HG03571 (cell line): ENCODE measurements around the gene SEMA7A.
A peak's percentile ranks its signal among the peaks of the same experiment; 100 is the strongest.
"Not testable (repeated sequence)": the region's sequence is repeated elsewhere in the genome, so short reads cannot be mapped to it uniquely, and the experiment has no call there.

Experiments used
- ATAC-seq: cut with Tn5 transposase; IDR thresholded peaks from one replicate; pipeline ENCODE4 v1.9.1; 2021; ENCODE audit not compliant: unreplicated experiment

Gene SEMA7A, protein sequence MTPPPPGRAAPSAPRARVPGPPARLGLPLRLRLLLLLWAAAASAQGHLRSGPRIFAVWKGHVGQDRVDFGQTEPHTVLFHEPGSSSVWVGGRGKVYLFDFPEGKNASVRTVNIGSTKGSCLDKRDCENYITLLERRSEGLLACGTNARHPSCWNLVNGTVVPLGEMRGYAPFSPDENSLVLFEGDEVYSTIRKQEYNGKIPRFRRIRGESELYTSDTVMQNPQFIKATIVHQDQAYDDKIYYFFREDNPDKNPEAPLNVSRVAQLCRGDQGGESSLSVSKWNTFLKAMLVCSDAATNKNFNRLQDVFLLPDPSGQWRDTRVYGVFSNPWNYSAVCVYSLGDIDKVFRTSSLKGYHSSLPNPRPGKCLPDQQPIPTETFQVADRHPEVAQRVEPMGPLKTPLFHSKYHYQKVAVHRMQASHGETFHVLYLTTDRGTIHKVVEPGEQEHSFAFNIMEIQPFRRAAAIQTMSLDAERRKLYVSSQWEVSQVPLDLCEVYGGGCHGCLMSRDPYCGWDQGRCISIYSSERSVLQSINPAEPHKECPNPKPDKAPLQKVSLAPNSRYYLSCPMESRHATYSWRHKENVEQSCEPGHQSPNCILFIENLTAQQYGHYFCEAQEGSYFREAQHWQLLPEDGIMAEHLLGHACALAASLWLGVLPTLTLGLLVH

DNA sequence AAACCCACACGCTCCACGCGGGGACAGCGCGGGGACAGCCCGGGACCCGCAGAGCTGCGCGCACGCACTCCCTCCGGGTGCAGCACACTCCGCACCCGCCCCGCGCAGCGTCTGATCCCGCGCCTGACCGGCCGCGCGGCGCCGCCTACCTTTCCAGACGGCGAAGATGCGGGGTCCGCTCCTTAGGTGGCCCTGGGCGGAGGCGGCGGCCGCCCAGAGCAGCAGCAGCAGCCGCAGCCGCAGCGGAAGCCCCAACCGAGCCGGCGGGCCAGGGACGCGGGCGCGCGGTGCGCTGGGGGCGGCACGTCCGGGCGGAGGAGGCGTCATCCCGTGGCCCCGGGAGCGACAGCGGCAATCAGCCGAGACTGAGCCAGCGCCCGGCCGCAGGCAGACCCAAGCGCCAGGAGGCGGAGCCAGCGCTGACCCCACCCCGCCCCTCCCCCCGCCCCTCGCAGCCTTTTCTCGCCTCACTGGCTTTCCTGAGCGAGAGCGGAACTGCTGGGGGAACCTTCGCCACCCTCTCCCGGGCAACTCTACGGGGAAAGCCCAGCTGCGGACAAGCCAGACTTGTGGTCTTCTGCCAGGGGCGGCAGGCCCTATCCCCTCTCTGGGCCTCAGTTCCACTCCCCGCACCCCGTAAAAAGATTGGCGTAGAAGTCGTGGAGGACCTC is at the start of gene SEMA7A:
Gene SEMA7A (minus strand): TSS at position 367 of the 671 bp plus-strand sequence. CDS start 40 bp downstream, at position 327.
- peak; percentile 50 for ATAC-seq

DNA sequence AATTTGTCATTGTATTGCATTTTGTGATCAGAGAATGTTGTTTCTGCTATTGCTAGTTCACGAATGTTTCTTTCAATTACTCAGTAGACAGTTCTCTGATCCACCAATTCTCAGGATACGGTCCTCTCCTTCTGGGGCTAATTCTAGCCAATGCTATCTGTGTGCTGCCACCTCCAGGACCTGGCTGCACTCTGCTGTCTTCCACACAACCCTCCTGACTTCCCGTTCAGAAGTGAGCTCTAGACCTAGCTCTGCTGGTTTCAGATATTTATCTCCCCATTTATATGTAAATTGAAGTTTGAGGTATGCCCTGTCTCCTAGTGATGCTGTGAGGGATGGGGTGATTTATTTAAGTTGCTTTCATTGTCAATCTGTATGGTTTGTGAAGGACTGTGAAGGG is 48.9 kb upstream of the SEMA7A start:
- no peak for ATAC-seq

DNA sequence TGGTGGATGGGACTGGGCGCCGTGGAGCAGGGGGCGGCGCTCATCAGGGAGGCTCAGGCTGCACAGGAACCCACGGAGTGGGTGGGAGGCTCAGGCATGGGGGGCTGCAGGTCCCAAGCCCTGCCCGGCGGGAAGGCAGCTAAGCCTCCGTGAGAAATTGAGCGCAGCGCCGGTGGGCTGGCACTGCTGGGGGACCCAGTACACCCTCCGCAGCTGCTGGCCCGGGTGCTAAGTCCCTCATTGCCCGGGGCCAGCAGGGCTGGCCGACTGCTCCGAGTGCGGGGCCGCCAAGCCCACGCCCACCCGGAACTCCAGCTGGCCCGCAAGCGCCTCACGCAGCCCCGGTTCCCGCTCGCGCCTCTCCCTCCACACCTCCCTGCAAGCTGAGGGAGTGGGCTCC is 46.6 kb upstream of the SEMA7A start:
- not testable (repeated sequence) for ATAC-seq

DNA sequence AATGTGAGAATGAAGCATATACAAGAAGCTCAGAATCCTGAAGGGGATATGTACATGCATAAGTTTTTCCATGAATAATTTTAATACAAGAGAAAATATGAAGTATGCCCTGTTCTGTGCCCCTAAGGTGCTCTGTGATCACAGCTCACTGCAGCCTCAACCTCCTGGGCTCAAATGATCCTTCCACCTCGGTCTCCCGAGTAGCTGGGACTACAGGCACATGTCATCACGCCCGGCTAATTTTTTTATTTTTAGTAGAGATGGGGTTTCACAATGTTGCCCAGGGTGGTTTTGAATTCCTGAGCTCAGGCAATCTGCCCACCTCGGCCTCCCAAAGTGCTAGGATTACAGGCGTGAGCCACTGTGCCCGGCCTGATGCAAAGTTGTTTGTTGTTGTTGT is 37.9 kb upstream of the SEMA7A start:
- ATAC-seq: not testable (repeated sequence)

DNA sequence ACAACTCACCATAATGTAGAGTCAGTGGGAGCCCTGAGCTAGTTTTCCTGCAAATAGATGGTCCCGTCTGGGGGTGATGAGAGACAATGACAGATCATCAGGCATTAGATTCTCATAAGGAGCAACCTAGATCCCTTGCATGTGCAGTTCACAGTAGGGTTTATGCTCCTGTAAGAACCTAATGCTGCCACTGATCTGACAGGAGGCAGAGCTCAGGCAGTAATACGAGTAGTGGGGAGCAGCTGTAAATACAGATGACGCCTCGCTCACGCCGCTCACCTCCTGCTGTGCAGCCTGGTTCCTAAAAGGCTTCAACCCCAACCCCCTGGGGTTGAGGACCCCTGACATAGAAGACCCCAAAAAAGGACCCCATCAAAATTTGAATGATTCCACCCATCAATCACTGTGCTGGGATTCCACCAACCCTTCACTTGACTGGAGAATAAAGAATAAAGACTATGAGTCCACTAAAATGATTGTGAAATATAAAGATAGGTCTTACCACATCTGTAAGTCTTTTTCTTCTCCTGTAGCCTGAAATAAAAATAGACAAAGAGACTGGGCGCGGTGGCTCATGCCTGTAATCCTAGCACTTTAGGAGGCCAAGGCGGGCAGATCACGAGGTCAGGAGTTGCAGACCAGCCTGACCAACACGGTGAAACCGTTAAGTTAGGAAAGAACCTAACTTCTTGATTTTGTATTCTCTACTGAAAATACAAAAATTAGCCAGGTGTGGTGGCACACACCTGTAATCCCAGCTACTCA is 37.1 kb upstream of the SEMA7A start:
- ATAC-seq: no peak

DNA sequence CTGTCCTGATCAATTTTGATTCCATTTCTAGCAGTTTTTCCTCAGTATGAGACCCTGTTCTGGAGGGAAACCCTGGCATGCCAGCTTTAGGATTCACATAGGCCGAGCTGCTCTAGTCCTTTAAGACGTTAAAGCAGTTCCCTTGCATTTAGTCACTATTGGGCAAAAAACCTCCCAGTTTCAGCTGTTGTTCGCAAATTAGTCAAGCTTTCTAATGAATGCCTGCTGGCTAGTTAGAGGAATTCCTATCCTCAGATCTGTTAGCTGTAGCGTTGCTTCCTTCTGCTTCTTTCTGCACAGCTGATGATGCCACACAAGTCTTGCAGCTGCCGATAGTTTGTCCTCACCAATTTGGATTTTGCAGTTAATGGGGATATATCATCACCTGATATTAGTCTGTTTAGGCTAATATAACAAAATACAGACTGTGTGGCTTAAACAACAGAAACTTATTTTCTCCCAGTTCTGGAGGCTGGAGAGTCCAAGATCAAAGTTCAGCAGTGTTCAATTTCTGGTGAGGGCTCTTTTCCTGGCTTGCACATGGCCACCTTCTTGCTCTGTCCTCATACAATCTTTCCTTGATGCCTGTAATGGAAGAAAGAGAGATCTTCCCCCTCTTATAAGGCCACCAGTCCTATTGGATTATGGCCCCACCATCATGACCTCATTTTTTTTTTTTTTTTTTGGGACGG is 34.7 kb upstream of the SEMA7A start:
- no peak for ATAC-seq

DNA sequence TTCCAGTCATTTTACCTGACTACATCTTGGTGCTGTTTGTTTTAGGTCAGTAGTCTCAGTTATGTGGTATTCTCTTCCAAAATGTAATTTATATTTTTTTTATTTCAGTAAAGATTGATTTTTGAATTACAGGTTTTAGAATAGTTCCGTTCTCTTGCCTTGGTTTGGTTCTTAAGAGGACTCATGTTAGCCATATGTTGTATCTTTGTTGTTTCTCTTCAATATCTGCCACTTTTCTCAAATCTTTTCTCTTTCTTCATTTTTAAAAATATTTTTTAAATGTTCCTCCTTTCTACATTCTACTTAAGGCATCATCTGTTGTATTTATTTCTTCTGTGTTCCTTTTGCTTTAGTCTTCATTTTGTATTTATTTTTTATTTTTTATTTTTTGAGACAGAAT is 32.8 kb upstream of the SEMA7A start:
- ATAC-seq: no peak

DNA sequence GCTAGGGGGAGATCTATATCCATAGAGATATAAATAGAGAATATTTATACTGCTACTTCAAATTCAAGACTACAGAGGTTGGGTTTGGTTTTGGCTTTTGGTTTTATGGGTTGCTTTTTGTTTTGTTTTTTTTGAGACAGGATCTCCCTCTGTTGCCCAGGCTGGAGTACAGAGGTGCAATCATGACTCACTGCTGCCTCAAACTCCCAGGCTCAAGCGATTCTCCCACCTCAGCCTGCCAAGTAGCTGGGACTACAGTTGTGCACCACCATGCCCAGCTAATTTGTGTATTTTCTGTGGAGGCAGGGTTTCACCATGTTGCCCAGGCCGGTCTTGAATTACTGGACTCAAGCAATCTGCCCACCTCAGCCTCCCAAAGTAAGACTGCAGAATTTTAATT is 31.1 kb upstream of the SEMA7A start:
- no peak for ATAC-seq

DNA sequence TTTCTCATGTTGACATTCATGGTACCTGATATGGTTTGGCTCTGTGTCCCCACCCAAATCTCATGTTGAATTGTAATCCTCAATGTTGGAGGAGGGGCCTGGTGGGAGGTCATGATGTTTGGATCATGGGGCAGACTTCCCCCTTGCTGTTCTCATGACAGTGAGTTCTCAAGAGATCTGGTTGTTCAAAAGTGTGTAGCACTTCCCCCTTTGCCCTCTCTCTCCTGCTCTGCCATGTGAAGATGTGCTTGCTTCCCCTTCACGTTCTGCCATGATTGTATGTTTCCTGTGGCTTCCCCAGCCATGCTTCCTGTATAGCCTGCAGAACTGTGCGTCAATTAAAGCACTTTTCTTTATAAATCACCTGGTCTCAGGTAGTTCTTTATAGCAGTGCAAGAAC is 30.5 kb upstream of the SEMA7A start:
- ATAC-seq: no peak

DNA sequence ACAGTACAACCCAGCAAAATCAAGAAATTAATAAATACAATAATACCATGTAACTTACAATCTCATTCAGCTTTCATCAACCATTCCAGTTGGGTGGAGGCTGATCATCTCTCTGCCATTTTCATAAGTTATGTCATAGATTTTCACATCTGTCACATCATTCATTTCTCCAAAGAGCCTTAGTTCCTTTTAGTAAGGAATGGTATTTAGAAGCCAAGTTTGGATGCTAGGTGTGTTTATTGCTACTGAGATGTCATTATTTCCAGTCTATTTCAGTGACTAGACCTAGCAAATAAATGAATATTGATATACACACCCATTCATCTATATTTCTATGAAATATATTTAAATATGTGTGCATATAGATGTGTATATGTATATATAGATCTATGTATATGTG is 29.9 kb upstream of the SEMA7A start:
- ATAC-seq: no peak

DNA sequence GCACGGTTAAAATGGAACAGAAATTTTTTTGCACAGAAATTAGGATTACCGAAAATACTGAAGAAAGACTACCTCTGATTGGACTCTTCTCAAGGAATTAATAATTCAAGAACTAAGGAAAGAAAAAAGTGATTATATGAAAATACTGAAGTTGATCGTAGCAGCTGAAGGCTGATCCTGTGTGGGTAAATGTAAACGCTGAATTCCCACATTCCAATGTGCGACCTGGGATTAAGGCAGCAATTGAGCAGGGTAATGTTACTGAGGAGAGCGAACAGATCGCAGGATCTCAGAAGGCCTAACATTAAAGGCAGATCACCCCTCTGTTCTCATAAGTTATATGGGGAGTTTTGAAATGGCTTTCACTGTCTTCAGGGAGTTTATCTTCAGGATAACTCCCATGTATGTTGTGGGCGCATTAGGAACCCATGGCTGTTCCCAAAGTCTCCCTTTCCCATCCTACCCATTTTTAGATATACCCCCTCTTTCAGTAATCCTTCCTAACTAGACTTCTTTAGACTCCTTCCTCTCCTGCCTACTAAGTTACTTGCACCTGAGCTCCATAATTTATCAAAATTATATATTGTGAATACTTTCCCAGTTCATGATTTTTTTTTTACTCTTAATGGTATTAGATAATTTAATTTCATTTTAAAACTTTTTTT is 28.2 kb upstream of the SEMA7A start:
- no peak for ATAC-seq

DNA sequence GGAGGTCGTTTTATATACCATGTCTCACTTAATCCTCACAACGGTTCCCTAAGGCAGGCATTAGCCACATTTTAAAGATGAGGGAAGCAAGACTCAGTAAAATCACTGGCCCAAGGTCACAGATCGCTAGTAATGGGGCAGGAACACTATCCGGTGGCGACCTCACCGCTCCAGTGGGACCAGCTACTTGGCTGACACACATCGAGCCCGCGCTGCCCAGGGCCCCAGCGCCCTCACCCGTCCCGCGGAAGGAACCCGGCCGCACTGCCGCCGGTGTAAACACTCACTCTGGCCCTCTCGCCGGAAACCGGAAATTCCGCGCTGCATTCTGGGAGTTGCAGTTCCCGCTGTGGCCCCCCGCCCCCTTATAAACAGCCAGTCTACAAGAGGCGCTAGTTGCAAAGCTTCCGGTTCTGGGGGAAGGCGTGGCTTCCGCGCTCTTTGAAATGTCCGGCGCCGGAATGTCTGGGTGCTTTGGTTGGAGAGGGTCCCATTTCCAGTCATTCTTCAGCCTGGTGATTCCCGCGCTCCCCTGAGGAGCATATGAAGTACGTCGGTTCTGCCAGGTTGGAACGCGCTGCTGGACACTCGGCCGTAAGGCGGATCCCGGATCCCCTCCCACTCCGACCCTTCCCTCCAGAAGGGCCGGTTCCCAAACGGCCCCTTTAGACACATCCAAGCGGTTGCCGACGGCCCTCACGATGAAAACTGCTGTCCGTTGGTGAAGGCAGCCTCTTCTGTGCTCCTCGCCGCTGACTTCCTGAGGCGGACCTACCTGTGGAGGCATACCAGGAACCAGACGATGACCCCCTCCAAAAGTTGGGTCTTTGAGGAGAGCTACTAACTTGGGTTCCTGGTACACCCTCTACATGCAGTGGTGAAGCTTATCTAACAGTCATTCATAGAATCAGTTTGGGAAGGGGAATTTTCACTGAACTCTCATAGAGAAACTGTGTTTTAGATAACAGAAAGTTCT is 27.4 kb upstream of the SEMA7A start, which contains the start of gene UBL7:
Gene UBL7 (minus strand): TSS at position 290 of the 976 bp plus-strand sequence. CDS start 2,293 bp downstream, outside the sequence.
- peak; percentile 77 for ATAC-seq

DNA sequence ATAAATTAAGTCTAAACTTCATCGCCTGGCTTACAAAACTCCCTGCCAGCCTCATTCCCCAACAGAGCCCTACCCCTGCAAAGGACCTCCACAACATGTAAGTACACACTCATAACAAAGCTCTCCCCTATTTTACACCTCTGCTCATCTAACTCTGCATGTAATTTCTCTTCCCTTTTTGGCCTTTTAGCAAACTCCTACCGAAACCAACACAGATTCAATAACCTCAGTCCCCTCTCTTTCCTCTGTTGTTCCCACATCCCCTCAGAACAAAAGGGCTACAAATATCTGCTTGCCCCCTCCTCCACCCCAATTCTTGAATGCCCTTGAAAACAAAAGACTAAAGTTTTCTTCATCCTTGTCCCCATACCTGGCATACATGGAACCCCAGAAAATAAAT is 26.5 kb upstream of the SEMA7A start:
- no peak for ATAC-seq

DNA sequence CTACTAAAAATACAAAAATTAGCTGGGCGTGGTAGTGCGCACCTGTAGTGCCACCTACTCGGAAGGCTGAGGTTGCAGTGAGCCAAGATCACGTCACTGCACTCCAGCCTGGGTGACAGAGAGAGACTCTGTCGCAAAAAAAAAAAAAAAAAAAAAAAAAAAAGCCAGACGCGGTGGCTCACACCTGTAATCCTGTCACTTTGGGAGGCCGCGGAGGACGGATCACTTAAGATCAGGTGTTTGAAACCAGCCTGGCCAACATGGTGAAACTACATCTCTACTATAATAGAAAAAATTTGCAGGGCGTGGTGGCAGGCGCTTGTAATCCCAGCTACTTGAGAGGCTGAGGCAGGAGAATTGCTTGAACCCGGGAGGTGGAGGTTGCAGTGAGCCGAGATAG is 26.0 kb upstream of the SEMA7A start:
- not testable (repeated sequence) for ATAC-seq

DNA sequence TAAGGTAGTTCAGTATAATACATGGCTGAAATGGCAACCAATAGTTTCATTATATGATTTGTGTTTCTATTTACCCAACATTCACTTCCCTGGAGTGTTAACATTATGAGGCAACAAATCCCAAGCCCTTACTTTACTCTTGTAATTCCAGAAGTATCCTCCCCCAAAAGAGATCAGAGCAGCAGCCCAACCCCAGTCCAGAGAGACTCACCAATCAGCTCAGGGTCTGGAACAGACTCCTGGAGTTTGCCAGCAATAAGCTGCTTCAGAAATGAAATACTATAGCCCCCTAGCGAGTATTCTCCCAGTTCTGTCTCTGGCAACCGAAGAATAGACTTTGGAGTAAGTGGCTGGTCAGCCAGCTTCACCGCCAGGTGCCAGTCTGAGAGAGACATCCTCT is 24.7 kb upstream of the SEMA7A start:
- ATAC-seq: no peak

DNA sequence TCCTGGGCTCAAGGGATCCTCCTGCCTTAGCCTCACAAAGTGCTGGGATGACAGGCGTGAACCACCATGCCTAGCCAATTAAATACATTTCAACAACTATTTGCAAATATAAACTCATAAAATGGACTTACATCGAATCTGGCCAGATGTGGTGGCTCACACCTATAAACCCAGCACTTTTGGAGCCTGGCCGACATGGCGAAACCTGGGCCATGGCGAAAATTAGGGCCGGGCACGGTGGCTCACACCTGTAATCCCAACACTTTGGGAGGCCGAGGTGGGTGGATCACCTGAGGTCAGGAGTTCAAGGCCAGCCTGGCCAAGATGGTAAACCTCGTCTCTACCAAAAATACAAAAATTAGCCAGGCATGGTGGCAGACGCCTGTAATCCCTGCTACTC is 23.3 kb upstream of the SEMA7A start:
- not testable (repeated sequence) for ATAC-seq

DNA sequence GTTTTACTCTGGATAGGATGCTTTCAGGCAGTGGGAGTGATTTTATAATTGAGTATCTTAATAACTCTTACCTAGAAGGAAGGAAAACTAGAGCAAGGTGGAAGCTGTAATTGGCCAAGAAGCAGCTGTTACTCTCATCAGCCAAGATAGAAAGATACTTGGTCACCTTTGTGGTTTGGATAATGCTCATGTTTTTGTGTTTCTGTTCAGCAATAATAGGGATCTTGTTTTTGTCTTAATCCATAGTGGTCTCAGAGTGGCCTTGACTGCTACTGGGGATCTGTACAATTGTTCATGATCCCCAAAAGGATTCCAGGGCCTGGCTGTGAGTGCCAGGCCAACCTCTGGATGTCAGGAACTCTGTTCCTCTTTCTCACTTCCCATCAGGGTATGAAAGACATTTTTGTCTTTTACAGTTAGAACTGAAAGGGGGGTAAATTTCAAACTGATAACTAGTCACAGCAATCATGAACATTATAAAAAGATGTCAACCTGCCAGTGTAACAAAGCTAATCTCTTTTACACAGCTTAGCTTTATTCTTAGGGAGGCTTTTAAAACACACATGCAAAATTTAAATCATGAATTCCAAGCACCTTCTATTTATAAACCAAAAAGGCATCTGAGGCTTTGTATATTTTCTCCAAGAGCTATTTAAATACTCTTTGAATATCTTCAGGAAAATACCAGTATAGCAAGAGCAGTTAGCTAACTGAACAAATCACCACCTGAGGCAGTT is 21.2 kb upstream of the SEMA7A start:
- ATAC-seq: no peak
